Heart left ventricle (tissue), 13 donors: ENCODE measurements around the gene FAM8A1.

Source experiments
- POLR2A ChIP-seq, 2 donors: fragments of 450-650 bp; IDR thresholded peaks; one replicate each; pipeline ENCODE4 v1.6.1; 2017; ENCODE audit warnings: antibody characterized with exemption in 2 of 2, mild to moderate bottlenecking in 2 of 2, moderate library complexity in 2 of 2
- TF ChIP-seq, protein P1 (sequence below), 12 donors: fragments of 200-600 bp; sonication (generic) in 4 of 12; IDR thresholded peaks; one replicate each; pipeline versions ENCODE4 v1.5.0 to v1.8.0; 2018 to 2022; ENCODE audit warnings: antibody characterized with exemption in 12 of 12, mild to moderate bottlenecking in 5 of 12
- donor health status: ischemic (EF 13 %, LVEDD 7.1; RV severe dilation, severe dysfunction).
- donor health status: DM: no; HTN: yes; CAD: no.
- donor health status: DM: no; HTN: no; CAD: no.
- donor health status: ischemic (EF 25% LVEDD 6.9; RV normal size, moderate dysfunction).
- donor health status: ischemic (EF 25% LVEDD 5.7; RV mildly dilated, moderate dysfunction).
- donor health status: ischemic (EF 35%, LVEDD 5.7; RV mildly dilated, moderate dysfunction).
- donor health status: nonischemic (EF 11% LVEDD 7.7; RV severe dilation, severe dysfunction).
- donor health status: DM: yes; HTN: yes; CAD: no.
- donor health status: PGD.
- donor health status: ischemic (EF 29% LVEDD 5.4; RV normal size, mild dysfunction).
- donor health status: nonischemic (EF 23%, LVEDD 6.1; RV moderate dilation, normal function).

DNA sequence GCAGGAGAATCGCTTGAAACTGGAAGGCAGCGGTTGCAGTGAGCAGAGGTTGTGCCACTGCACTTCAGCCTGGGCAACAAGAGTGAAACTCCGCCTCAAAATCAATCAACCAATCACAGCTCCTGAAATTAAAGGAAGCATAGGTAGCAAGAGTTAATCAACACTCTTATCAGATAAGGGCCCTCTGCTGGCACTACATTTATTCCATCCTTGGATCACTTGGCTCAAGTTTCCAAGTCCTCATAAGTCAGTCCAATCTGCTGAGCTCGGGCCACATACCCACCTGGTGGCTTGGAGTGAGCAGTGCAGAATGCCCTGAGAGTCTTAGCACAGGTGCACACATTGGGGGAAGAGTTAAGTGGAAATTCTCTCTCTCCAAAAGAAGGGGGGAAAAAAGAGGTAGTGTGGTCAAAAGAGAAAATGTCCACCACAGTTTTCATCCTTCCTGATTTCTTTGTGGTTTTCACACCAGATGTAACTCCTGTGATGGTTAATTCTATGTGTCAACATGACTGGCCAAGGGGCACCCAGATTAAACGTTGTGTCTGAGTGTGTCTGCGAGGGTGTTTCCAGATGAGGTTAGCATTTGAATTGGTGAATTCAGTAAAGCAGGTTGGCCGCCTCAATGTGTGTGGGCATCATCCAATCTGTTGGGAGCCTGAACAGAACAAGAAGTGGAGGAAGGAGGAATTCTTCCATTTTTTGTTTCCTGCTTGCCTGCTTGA, 14.2 kb upstream of the FAM8A1 start:
- TF ChIP-seq, protein P1, sequence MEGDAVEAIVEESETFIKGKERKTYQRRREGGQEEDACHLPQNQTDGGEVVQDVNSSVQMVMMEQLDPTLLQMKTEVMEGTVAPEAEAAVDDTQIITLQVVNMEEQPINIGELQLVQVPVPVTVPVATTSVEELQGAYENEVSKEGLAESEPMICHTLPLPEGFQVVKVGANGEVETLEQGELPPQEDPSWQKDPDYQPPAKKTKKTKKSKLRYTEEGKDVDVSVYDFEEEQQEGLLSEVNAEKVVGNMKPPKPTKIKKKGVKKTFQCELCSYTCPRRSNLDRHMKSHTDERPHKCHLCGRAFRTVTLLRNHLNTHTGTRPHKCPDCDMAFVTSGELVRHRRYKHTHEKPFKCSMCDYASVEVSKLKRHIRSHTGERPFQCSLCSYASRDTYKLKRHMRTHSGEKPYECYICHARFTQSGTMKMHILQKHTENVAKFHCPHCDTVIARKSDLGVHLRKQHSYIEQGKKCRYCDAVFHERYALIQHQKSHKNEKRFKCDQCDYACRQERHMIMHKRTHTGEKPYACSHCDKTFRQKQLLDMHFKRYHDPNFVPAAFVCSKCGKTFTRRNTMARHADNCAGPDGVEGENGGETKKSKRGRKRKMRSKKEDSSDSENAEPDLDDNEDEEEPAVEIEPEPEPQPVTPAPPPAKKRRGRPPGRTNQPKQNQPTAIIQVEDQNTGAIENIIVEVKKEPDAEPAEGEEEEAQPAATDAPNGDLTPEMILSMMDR (IDR thresholded peaks at IDR 0.05): no peak
- no peak for TF ChIP-seq POLR2A (IDR thresholded peaks at IDR 0.05)
